Fibroblast of lung (primary cell): ENCODE measurements around the gene AVP. TPM values are rescaled to one million over a fixed set of nuclear protein-coding genes. Genes with fewer than 3 reads are reported as not detected.
A peak's percentile ranks its signal among the peaks of the same experiment; 100 is the strongest.

Experiments
- DNase-seq, 2 donors: peaks; one replicate each; pipeline versions ENCODE4 v3.0.0 to v3.0.0-alpha.2; 2010; ENCODE audit warnings: low read depth in 2 of 2
- H2AFZ ChIP-seq: 2 replicates; pipeline ENCODE4 v1.5.1; 2012; ENCODE audit warnings: low read length, control low read depth, inconsistent platforms
- H3K27ac ChIP-seq: 2 replicates; pipeline ENCODE4 v1.5.1; 2011; ENCODE audit warnings: low read length, control low read depth; ENCODE audit not compliant: insufficient read depth
- H3K27me3 ChIP-seq: 2 replicates; pipeline ENCODE4 v1.5.1; 2011; ENCODE audit warnings: mild to moderate bottlenecking, low read length; ENCODE audit not compliant: control insufficient read depth, insufficient read depth
- H3K36me3 ChIP-seq: 2 replicates; pipeline ENCODE4 v1.5.1; 2011; ENCODE audit warnings: low read length; ENCODE audit not compliant: control insufficient read depth, insufficient read depth
- H3K4me1 ChIP-seq: 2 replicates; pipeline ENCODE4 v1.5.1; 2011; ENCODE audit warnings: low read length; ENCODE audit not compliant: control insufficient read depth, insufficient read depth; ENCODE audit errors: extremely low read depth
- H3K4me2 ChIP-seq: 2 replicates; pipeline ENCODE4 v1.5.1; 2011; ENCODE audit warnings: low read length, control low read depth; ENCODE audit not compliant: insufficient read depth; ENCODE audit errors: extremely low read depth
- H3K4me3 ChIP-seq, 4 experiments: fragments of 200-600 bp in 1 of 4; sonication (generic) in 1 of 4; replicated peaks in 1 of 4; 2 replicates each; pipeline ENCODE4 v1.5.1; 2011 to 2016; ENCODE audit warnings: low read length in 4 of 4, low read depth in 3 of 4, mild to moderate bottlenecking in 3 of 4, control low read depth in 2 of 4, inconsistent platforms in 1 of 4, mixed read lengths in 1 of 4; ENCODE audit not compliant: insufficient read depth in 1 of 4; ENCODE audit errors: control extremely low read depth in 1 of 4
- H3K79me2 ChIP-seq: 2 replicates; pipeline ENCODE4 v1.5.1; 2012; ENCODE audit warnings: mild to moderate bottlenecking, low read length, inconsistent platforms; ENCODE audit not compliant: control insufficient read depth, insufficient read depth
- H3K9ac ChIP-seq: 2 replicates; pipeline ENCODE4 v1.5.1; 2011; ENCODE audit warnings: mild to moderate bottlenecking, low read length, control low read depth; ENCODE audit not compliant: insufficient read depth
- H3K9me3 ChIP-seq: 2 replicates; pipeline ENCODE4 v1.5.1; 2012; ENCODE audit warnings: low read depth, low read length; ENCODE audit not compliant: control insufficient read depth, insufficient read depth
- H4K20me1 ChIP-seq: 2 replicates; pipeline ENCODE4 v1.5.1; 2011; ENCODE audit warnings: low read length; ENCODE audit not compliant: control insufficient read depth, insufficient read depth; ENCODE audit errors: extremely low read depth
- EZH2 ChIP-seq: IDR thresholded peaks from 2 replicates; pipeline ENCODE4 v1.5.1; 2012; ENCODE audit warnings: low read length, control low read depth, mild to moderate bottlenecking; ENCODE audit errors: missing control alignments
- polyA plus RNA-seq, 2 donors: library from polyadenylated mRNA; depleted of rRNA in 1 of 2; stranded (reverse) in 1 of 2; unstranded in 1 of 2; fragments of >200 nt; gene quantifications; 2 replicates each; pipeline ENCODE4 v1.2.1, GENCODE V29; 2011 to 2012; ENCODE audit warnings: missing spikeins in 1 of 2
- total RNA-seq: library from RNA; depleted of rRNA; stranded (reverse); fragments of >200 nt; gene quantifications from 2 replicates; pipeline ENCODE4 v1.2.1, GENCODE V29; 2014
- TF ChIP-seq, protein P1 (sequence below), 2 donors: IDR thresholded peaks in 1 of 2; conservative IDR thresholded peaks in 1 of 2; 1 replicate in 1 of 2; 2 replicates in 1 of 2; pipeline ENCODE4 v1.5.1; 2011 to 2012; ENCODE audit warnings: low read length in 2 of 2, control low read depth in 1 of 2, inconsistent platforms in 1 of 2, low read depth in 1 of 2, mild to moderate bottlenecking in 1 of 2

Gene AVP
- total and polyA plus RNA-seq, 2 donors (not counting 1 experiment from before 2014, with no cell fraction given) = not detected

DNA sequence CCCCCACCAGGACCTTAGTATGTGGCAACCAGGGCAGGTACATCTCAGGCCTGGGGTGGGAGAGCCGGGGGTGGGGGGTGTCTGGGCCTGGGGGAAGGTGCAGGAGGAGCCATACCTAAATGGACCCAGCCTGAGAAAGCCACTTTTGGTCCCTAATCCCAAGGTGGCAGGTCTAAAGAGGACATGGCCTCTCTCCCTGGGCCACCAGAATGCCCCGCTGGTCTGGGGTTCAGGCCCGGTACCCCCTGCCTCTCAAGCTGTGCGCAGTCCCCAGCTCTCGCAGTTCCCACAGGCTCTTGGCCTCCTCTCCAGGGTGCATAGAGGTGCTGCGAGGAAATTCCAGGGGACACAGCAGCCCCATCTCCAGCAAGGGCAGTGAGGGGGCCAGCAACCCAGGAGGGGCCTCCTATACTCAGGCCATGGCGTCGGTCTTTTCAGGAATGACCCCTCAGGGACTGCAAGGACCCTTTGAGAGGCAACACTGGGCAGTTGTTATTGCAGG, 1.1 kb upstream of the AVP start:
- Histone ChIP-seq H2AFZ (no peak overlapping the region), H3K4me1 (peaks cover 7% of the 10 kb centered on the region), H3K36me3 (no peaks in the 10 kb centered on the region), H3K79me2 (no peaks in the 10 kb centered on the region), H3K4me2 (no peak overlapping the region), H3K4me3 (no peak overlapping the region), H3K9me3 (no peaks in the 10 kb centered on the region), H3K27ac (no peak overlapping the region), H3K27me3 (peaks cover 44% of the 10 kb centered on the region), H4K20me1 (no peaks in the 10 kb centered on the region), H3K9ac (no peak overlapping the region)
- TF ChIP-seq EZH2 = no peak
- TF ChIP-seq, protein P1, sequence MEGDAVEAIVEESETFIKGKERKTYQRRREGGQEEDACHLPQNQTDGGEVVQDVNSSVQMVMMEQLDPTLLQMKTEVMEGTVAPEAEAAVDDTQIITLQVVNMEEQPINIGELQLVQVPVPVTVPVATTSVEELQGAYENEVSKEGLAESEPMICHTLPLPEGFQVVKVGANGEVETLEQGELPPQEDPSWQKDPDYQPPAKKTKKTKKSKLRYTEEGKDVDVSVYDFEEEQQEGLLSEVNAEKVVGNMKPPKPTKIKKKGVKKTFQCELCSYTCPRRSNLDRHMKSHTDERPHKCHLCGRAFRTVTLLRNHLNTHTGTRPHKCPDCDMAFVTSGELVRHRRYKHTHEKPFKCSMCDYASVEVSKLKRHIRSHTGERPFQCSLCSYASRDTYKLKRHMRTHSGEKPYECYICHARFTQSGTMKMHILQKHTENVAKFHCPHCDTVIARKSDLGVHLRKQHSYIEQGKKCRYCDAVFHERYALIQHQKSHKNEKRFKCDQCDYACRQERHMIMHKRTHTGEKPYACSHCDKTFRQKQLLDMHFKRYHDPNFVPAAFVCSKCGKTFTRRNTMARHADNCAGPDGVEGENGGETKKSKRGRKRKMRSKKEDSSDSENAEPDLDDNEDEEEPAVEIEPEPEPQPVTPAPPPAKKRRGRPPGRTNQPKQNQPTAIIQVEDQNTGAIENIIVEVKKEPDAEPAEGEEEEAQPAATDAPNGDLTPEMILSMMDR (conservative IDR thresholded peaks at IDR 0.05 in 1 of 2, IDR thresholded peaks at IDR 0.05 in 1 of 2; ENCODE audit: low read depth in 1 of 2, low read length in 2 of 2) = no peak
- no peak for DNase-seq

GRCh38 chr20:3084986-3085360, 449 bp upstream of the AVP start:
- no peak overlapping the region for H2AFZ ChIP-seq
- no peak overlapping the region for H3K4me2 ChIP-seq
- H3K79me2 ChIP-seq = no peaks in the 10 kb centered on the region
- peaks cover 7% of the 10 kb centered on the region for H3K4me1 ChIP-seq
- H3K9ac ChIP-seq = no peak overlapping the region
- no peak for DNase-seq
- peaks cover 43% of the 10 kb centered on the region for H3K27me3 ChIP-seq
- H3K4me3 ChIP-seq = no peak overlapping the region
- no peaks in the 10 kb centered on the region for H3K36me3 ChIP-seq
- H3K27ac ChIP-seq = no peak overlapping the region
- H3K9me3 ChIP-seq = no peaks in the 10 kb centered on the region
- no peak for TF ChIP-seq EZH2
- TF ChIP-seq, protein P1 (conservative IDR thresholded peaks at IDR 0.05 in 1 of 2, IDR thresholded peaks at IDR 0.05 in 1 of 2; ENCODE audit: low read depth in 1 of 2, low read length in 2 of 2) = no peak
- H4K20me1 ChIP-seq = no peaks in the 10 kb centered on the region

- TF ChIP-seq, protein P1 (conservative IDR thresholded peaks at IDR 0.05 in 1 of 2, IDR thresholded peaks at IDR 0.05 in 1 of 2; ENCODE audit: low read depth in 1 of 2, low read length in 2 of 2) = no peak
- TF ChIP-seq EZH2 = peak; percentile 78
- Histone ChIP-seq H2AFZ (no peak overlapping the region), H3K9ac (no peak overlapping the region), H3K27ac (no peak overlapping the region), H3K36me3 (no peaks in the 10 kb centered on the region), H3K4me2 (no peak overlapping the region), H3K4me3 (no peak overlapping the region), H3K4me1 (peaks cover 7% of the 10 kb centered on the region), H4K20me1 (no peaks in the 10 kb centered on the region), H3K27me3 (peaks cover 42% of the 10 kb centered on the region), H3K9me3 (no peaks in the 10 kb centered on the region), H3K79me2 (no peaks in the 10 kb centered on the region)
- no peak for DNase-seq
These were observed 1.3 kb downstream of the AVP start for GRCh38 chr20:3082955-3083952.
